Liver (tissue), 9 donors: ENCODE results near the gene TRIM7. TPM values are rescaled to one million over a fixed set of nuclear protein-coding genes. Genes with fewer than 3 reads are reported as not detected.

ENCODE experiments used
- DNase-seq: peaks from one replicate; pipeline ENCODE4 v3.0.0-alpha.2; 2017; ENCODE audit warnings: low spot score
- H3K27ac ChIP-seq, 2 donors: one replicate each; pipeline ENCODE4 v1.7.0; 2013; ENCODE audit warnings: inconsistent platforms in 2 of 2, low read length in 2 of 2, control low read depth in 1 of 2, low read depth in 1 of 2, mild to moderate bottlenecking in 1 of 2
- H3K27me3 ChIP-seq, 4 donors: one replicate each; pipeline versions ENCODE4 v1.6.1 to v1.7.0; 2013; ENCODE audit warnings: low read length in 3 of 4, inconsistent platforms in 1 of 4, mild to moderate bottlenecking in 1 of 4, moderate library complexity in 1 of 4; ENCODE audit not compliant: control insufficient read depth in 4 of 4, insufficient read depth in 4 of 4
- H3K36me3 ChIP-seq, 4 donors: one replicate each; pipeline versions ENCODE4 v1.6.1 to v1.7.0; 2013; ENCODE audit warnings: low read length in 3 of 4, mild to moderate bottlenecking in 3 of 4, low read depth in 1 of 4, moderate library complexity in 1 of 4; ENCODE audit not compliant: control insufficient read depth in 4 of 4, insufficient read depth in 3 of 4
- H3K4me1 ChIP-seq, 4 donors: one replicate each; pipeline versions ENCODE4 v1.6.1 to v1.7.0; 2013; ENCODE audit warnings: low read length in 3 of 4, mild to moderate bottlenecking in 3 of 4, moderate library complexity in 1 of 4; ENCODE audit not compliant: control insufficient read depth in 4 of 4, insufficient read depth in 4 of 4
- H3K4me3 ChIP-seq, 3 donors: one replicate each; pipeline versions ENCODE4 v1.6.1 to v1.7.0; 2013; ENCODE audit warnings: low read length in 3 of 3, control low read depth in 1 of 3, low read depth in 1 of 3, mild to moderate bottlenecking in 1 of 3
- H3K9ac ChIP-seq, 2 donors: one replicate each; pipeline ENCODE4 v1.7.0; 2013; ENCODE audit warnings: low read length in 2 of 2, mild to moderate bottlenecking in 2 of 2, moderate library complexity in 2 of 2, control low read depth in 1 of 2, low read depth in 1 of 2
- H3K9me3 ChIP-seq, 4 donors: one replicate each; pipeline versions ENCODE4 v1.6.1 to v1.7.0; 2013; ENCODE audit warnings: low read length in 3 of 4; ENCODE audit not compliant: control insufficient read depth in 4 of 4
- EGR1 ChIP-seq, 2 donors: IDR thresholded peaks; 2 replicates each; pipeline ENCODE4 v1.6.1; 2016 to 2018; ENCODE audit warnings: antibody characterized with exemption in 2 of 2, low read depth in 2 of 2
- FOXA1 ChIP-seq: IDR thresholded peaks from 2 replicates; pipeline ENCODE4 v1.6.1; 2016; ENCODE audit warnings: antibody characterized with exemption
- FOXA2 ChIP-seq: IDR thresholded peaks from 2 replicates; pipeline ENCODE4 v1.6.1; 2016; ENCODE audit warnings: antibody characterized with exemption
- GABPA ChIP-seq, 2 donors: IDR thresholded peaks in 1 of 2; conservative IDR thresholded peaks in 1 of 2; 2 replicates each; pipeline ENCODE4 v1.6.1; 2016; ENCODE audit warnings: antibody characterized with exemption in 2 of 2, mild to moderate bottlenecking in 1 of 2, moderate library complexity in 1 of 2
- HNF4A ChIP-seq, 2 donors: conservative IDR thresholded peaks; 2 replicates each; pipeline ENCODE4 v1.6.1; 2016; ENCODE audit warnings: antibody characterized with exemption in 2 of 2, mild to moderate bottlenecking in 2 of 2
- HNF4G ChIP-seq: IDR thresholded peaks from 2 replicates; pipeline ENCODE4 v1.6.1; 2016; ENCODE audit warnings: antibody characterized with exemption
- JUND ChIP-seq, 2 donors: IDR thresholded peaks; 2 replicates each; pipeline ENCODE4 v1.6.1; 2016; ENCODE audit warnings: antibody characterized with exemption in 2 of 2
- NR2F2 ChIP-seq: IDR thresholded peaks from 2 replicates; pipeline ENCODE4 v1.6.1; 2016; ENCODE audit warnings: antibody characterized with exemption
- RAD21 ChIP-seq, 2 donors: IDR thresholded peaks; 2 replicates each; pipeline ENCODE4 v1.6.1; 2016; ENCODE audit warnings: antibody characterized with exemption in 2 of 2, mild to moderate bottlenecking in 2 of 2
- RXRA ChIP-seq, 2 donors: IDR thresholded peaks; 2 replicates each; pipeline ENCODE4 v1.6.1; 2017 to 2018; ENCODE audit warnings: antibody characterized with exemption in 2 of 2, mild to moderate bottlenecking in 1 of 2
- SP1 ChIP-seq: IDR thresholded peaks from 2 replicates; pipeline ENCODE4 v1.6.1; 2018; ENCODE audit warnings: antibody characterized with exemption, mild to moderate bottlenecking
- TAF1 ChIP-seq: conservative IDR thresholded peaks from 2 replicates; pipeline ENCODE4 v1.6.1; 2016; ENCODE audit warnings: antibody characterized with exemption, mild to moderate bottlenecking
- YY1 ChIP-seq: IDR thresholded peaks from 2 replicates; pipeline ENCODE4 v1.6.1; 2016; ENCODE audit warnings: antibody characterized with exemption, mild to moderate bottlenecking
- WGBS: extraction: QIAGEN DNeasy Blood & Tissue Kit; methylation state at CpG from one replicate; pipeline ENCODE4 v1.1.7; 2013; 5-methylcytosine and 5-hydroxymethylcytosine counted together
- polyA plus RNA-seq, 2 donors: library from polyadenylated mRNA; stranded (reverse) in 1 of 2; unstranded in 1 of 2; fragments of 200-250 nt in 1 of 2; fragments of >200 nt in 1 of 2; fragmentation: Nextera tagmentation in 1 of 2; extraction: Ambion mirVana in 1 of 2; gene quantifications; one replicate each; pipeline versions ENCODE4 v1.2.1 to v1.2.3, GENCODE V29; 2013 to 2015
- total RNA-seq, 2 donors: library from RNA; depleted of rRNA; stranded (reverse); fragments of >200 nt; gene quantifications; one replicate each; pipeline ENCODE4 v1.2.3, GENCODE V29; 2014
- TF ChIP-seq, protein P1 (sequence below): fragments of 150-350 bp; IDR thresholded peaks from 2 replicates; pipeline ENCODE4 v1.5.1; 2017; ENCODE audit warnings: improper control_type of control experiment, low read depth, low read length; ENCODE audit not compliant: missing input control
- TF ChIP-seq, protein P2 (sequence below): IDR thresholded peaks from 2 replicates; pipeline ENCODE4 v1.6.1; 2016; ENCODE audit warnings: antibody characterized with exemption
- TF ChIP-seq, protein P3 (sequence below): IDR thresholded peaks from 2 replicates; pipeline ENCODE4 v1.6.1; 2016; ENCODE audit warnings: antibody characterized with exemption
- TF ChIP-seq, protein P4 (sequence below): IDR thresholded peaks from 2 replicates; pipeline ENCODE4 v1.6.1; 2016; ENCODE audit warnings: antibody characterized with exemption
- TF ChIP-seq, protein P5 (sequence below): IDR thresholded peaks from 2 replicates; pipeline ENCODE4 v1.6.1; 2016; ENCODE audit warnings: antibody characterized with exemption, mild to moderate bottlenecking
- donor health status: healthy.
- donor health status: healthy.
- donor health status: healthy.
- donor health status: healthy.
- donor health status: healthy.

The TRIM7 gene
- total and polyA plus RNA-seq, 4 donors, result 0.10 to 0.50 (median 0.14) TPM; not detected in 1

DNA sequence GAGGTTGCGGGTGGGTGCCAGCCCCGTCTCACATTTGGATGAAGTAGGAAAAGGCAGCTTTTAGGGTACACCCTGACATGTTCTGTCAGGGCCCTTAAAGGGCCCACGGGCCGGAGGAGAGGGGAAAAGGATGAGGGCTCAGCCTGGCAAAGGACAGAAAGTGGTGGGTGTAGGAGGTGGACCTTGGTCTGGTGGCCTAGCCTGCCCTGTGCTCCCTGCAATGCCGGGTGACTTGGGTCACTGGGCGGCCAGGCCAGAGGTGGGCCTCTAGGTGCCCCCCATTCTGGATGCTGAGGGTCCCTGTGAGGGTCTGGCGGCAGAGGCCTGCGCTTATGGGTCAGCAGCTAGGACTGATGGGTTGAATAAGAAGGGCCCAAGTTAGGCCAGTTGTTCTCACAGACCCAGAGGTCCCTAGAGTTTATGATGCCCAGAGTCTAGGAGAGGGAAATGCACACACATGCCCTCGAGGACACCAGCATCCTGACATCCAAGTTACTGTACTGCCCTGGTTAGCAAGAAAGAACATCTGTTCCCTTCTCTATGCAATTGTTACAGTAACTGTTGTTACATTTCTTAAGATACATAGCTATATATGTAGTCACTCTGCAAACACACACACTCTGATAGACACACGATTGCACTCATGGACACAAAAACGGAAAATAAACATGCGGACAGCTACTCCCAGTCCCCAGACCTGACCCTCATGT is 12.5 kb downstream of the TRIM7 start:
- H3K9me3 ChIP-seq, result no peaks in the 10 kb centered on the region
- TF ChIP-seq, protein P1, sequence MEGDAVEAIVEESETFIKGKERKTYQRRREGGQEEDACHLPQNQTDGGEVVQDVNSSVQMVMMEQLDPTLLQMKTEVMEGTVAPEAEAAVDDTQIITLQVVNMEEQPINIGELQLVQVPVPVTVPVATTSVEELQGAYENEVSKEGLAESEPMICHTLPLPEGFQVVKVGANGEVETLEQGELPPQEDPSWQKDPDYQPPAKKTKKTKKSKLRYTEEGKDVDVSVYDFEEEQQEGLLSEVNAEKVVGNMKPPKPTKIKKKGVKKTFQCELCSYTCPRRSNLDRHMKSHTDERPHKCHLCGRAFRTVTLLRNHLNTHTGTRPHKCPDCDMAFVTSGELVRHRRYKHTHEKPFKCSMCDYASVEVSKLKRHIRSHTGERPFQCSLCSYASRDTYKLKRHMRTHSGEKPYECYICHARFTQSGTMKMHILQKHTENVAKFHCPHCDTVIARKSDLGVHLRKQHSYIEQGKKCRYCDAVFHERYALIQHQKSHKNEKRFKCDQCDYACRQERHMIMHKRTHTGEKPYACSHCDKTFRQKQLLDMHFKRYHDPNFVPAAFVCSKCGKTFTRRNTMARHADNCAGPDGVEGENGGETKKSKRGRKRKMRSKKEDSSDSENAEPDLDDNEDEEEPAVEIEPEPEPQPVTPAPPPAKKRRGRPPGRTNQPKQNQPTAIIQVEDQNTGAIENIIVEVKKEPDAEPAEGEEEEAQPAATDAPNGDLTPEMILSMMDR, result no peak
- TF ChIP-seq HNF4A (conservative IDR thresholded peaks at IDR 0.05) (peak in 1 of 2 donors; percentile 13), SP1 (no peak)
- peak overlapping the region; percentile 76 to 89 (median 77) for H3K4me3 ChIP-seq
- DNase-seq, result no peak
- H3K4me1 ChIP-seq, result peaks cover 4 to 39% (median 27%) of the 10 kb centered on the region in 4 donors
- peak overlapping the region in 1 of 2 donors; percentile 78 for H3K27ac ChIP-seq
- H3K36me3 ChIP-seq, result no peaks in the 10 kb centered on the region
- peak overlapping the region; percentile 19 to 30 for H3K9ac ChIP-seq
- H3K27me3 ChIP-seq, result no peaks in the 10 kb centered on the region
- 58% methylated on average over 12 of the region's 12 CpGs for WGBS

DNA sequence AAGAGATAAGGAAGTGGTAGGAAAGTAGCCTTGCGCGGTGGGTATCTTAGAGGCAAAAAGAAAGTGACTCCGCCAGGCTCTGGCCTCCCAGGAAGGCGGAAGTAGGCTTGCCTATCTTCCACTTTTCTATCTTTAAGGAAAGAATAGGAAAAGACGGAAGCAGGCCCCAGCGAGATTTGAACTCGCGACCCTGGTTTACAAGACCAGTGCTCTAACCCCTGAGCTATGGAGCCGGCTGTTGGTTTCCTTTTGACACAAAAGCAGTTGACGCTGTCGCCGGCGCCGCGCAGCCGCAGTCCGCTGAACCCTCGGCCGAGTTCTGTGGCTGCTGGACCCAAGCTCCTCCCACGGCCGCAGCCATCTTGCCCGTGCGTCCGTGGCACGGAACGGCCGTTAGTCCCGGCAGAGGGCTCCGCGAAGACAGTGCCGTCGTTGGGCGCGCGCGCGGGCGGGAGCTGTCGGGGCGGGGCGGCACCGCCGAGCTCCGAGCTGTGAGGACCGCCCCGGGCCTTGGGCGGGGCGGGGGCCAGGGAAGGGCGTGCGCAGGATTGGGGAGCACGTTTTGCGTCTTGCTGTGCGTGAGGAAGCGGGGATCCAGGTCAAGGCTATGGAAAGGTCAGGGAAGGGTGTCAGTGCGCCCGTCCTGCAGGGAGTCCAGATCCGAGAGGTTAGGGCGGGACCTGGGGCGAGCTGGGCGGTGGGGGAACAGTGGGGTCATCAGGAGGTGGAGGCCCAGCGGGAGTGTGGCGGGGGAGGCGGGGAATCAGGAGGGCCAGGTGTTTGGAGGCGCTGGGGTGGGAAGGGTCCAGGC is 13.3 kb downstream of the TRIM7 start:
- H3K27ac ChIP-seq, result peak overlapping the region; percentile 78 to 88
- WGBS, result under 1% methylated on average over 64 of the region's 64 CpGs
- H3K27me3 ChIP-seq, result no peaks in the 10 kb centered on the region
- H3K36me3 ChIP-seq, result no peaks in the 10 kb centered on the region
- H3K4me1 ChIP-seq, result peaks cover 4 to 39% (median 27%) of the 10 kb centered on the region in 4 donors
- peak; percentile 99 for DNase-seq
- H3K9ac ChIP-seq, result peak overlapping the region; percentile 33 to 44
- TF ChIP-seq RXRA (IDR thresholded peaks at IDR 0.05), result peak; percentile 32 to 74
- TF ChIP-seq, protein P2, sequence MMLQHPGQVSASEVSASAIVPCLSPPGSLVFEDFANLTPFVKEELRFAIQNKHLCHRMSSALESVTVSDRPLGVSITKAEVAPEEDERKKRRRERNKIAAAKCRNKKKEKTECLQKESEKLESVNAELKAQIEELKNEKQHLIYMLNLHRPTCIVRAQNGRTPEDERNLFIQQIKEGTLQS, result peak; percentile 100
- TF ChIP-seq NR2F2, result peak; percentile 79
- TF ChIP-seq JUND (IDR thresholded peaks at IDR 0.05), result peak in 1 of 2 donors; percentile 32
- TF ChIP-seq, protein P3, sequence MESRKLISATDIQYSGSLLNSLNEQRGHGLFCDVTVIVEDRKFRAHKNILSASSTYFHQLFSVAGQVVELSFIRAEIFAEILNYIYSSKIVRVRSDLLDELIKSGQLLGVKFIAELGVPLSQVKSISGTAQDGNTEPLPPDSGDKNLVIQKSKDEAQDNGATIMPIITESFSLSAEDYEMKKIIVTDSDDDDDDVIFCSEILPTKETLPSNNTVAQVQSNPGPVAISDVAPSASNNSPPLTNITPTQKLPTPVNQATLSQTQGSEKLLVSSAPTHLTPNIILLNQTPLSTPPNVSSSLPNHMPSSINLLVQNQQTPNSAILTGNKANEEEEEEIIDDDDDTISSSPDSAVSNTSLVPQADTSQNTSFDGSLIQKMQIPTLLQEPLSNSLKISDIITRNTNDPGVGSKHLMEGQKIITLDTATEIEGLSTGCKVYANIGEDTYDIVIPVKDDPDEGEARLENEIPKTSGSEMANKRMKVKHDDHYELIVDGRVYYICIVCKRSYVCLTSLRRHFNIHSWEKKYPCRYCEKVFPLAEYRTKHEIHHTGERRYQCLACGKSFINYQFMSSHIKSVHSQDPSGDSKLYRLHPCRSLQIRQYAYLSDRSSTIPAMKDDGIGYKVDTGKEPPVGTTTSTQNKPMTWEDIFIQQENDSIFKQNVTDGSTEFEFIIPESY, result no peak
- no peak for TF ChIP-seq HNF4G
- no peak for TF ChIP-seq FOXA2
- no peak for TF ChIP-seq RAD21 (IDR thresholded peaks at IDR 0.05)
- TF ChIP-seq HNF4A (conservative IDR thresholded peaks at IDR 0.05), result peak; percentile 32 to 39
- TF ChIP-seq, protein P1, result no peak
- no peak for TF ChIP-seq FOXA1
- TF ChIP-seq GABPA (IDR thresholded peaks at IDR 0.05 in 1 of 2, conservative IDR thresholded peaks at IDR 0.05 in 1 of 2), result peak; percentile 37 to 60
- TF ChIP-seq EGR1 (IDR thresholded peaks at IDR 0.05; ENCODE audit: low read depth in 2 of 2), result peak; percentile 68 to 87
- TF ChIP-seq, protein P4, sequence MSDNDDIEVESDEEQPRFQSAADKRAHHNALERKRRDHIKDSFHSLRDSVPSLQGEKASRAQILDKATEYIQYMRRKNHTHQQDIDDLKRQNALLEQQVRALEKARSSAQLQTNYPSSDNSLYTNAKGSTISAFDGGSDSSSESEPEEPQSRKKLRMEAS, result peak; percentile 85
- peak; percentile 97 for TF ChIP-seq YY1
- TF ChIP-seq TAF1, result no peak
- TF ChIP-seq, protein P5, sequence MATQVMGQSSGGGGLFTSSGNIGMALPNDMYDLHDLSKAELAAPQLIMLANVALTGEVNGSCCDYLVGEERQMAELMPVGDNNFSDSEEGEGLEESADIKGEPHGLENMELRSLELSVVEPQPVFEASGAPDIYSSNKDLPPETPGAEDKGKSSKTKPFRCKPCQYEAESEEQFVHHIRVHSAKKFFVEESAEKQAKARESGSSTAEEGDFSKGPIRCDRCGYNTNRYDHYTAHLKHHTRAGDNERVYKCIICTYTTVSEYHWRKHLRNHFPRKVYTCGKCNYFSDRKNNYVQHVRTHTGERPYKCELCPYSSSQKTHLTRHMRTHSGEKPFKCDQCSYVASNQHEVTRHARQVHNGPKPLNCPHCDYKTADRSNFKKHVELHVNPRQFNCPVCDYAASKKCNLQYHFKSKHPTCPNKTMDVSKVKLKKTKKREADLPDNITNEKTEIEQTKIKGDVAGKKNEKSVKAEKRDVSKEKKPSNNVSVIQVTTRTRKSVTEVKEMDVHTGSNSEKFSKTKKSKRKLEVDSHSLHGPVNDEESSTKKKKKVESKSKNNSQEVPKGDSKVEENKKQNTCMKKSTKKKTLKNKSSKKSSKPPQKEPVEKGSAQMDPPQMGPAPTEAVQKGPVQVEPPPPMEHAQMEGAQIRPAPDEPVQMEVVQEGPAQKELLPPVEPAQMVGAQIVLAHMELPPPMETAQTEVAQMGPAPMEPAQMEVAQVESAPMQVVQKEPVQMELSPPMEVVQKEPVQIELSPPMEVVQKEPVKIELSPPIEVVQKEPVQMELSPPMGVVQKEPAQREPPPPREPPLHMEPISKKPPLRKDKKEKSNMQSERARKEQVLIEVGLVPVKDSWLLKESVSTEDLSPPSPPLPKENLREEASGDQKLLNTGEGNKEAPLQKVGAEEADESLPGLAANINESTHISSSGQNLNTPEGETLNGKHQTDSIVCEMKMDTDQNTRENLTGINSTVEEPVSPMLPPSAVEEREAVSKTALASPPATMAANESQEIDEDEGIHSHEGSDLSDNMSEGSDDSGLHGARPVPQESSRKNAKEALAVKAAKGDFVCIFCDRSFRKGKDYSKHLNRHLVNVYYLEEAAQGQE, result no peak
- TF ChIP-seq SP1, result peak; percentile 28
- H3K4me3 ChIP-seq, result peak overlapping the region; percentile 76 to 89 (median 77)
- no peaks in the 10 kb centered on the region for H3K9me3 ChIP-seq
